HepG2 (cell line): ENCODE measurements around the gene MPIG6B. TPM values are rescaled to one million over a fixed set of nuclear protein-coding genes. Genes with fewer than 3 reads are reported as not detected.
A peak's percentile ranks its signal among the peaks of the same experiment; 100 is the strongest.

Experiments used
- CAMTA2 ChIP-seq: sonication (generic); formaldehyde crosslinking; IDR thresholded peaks from 2 replicates; pipeline ENCODE4 v1.4.0; 2020; ENCODE audit warnings: mild to moderate bottlenecking, missing genetic modification reagents, borderline replicate concordance
- CENPX ChIP-seq: sonication (generic); formaldehyde crosslinking; IDR thresholded peaks from 2 replicates; pipeline ENCODE4 v1.9.0; 2021; ENCODE audit warnings: mild to moderate bottlenecking, missing genetic modification reagents, moderate library complexity
- CREBL2 ChIP-seq: sonication (generic); formaldehyde crosslinking; IDR thresholded peaks from 2 replicates; pipeline ENCODE4 v1.8.1; 2023; ENCODE audit warnings: missing genetic modification reagents, mild to moderate bottlenecking, borderline replicate concordance
- ERF ChIP-seq: IDR thresholded peaks from 2 replicates; pipeline ENCODE4 v1.6.1; 2018; ENCODE audit warnings: missing biosample characterization, missing genetic modification reagents
- GMEB1 ChIP-seq: sonication (generic); formaldehyde crosslinking; IDR thresholded peaks from 2 replicates; pipeline ENCODE4 v1.5.1; 2020; ENCODE audit warnings: missing genetic modification reagents, mild to moderate bottlenecking, borderline replicate concordance
- JUNB ChIP-seq: sonication (generic); formaldehyde crosslinking; IDR thresholded peaks from 2 replicates; pipeline ENCODE4 v1.8.0; 2022; ENCODE audit warnings: missing genetic modification reagents, mild to moderate bottlenecking, borderline replicate concordance
- KAT7 ChIP-seq: IDR thresholded peaks from 2 replicates; pipeline ENCODE4 v1.6.1; 2018; ENCODE audit warnings: borderline replicate concordance, missing compliant biosample characterization
- KLF11 ChIP-seq: IDR thresholded peaks from 2 replicates; pipeline ENCODE4 v1.6.1; 2016; ENCODE audit warnings: missing compliant biosample characterization
- MTF2 ChIP-seq: sonication (generic); formaldehyde crosslinking; IDR thresholded peaks from 2 replicates; pipeline ENCODE4 v1.5.0; 2020; ENCODE audit warnings: missing genetic modification reagents, borderline replicate concordance
- SAP130 ChIP-seq: IDR thresholded peaks from 2 replicates; pipeline ENCODE4 v1.6.1; 2016; ENCODE audit warnings: low read depth
- SRF ChIP-seq: IDR thresholded peaks from 2 replicates; pipeline ENCODE4 v1.6.1; 2011; ENCODE audit warnings: mild to moderate bottlenecking, low read depth, low read length, moderate library complexity
- ZNF121 ChIP-seq: sonication (generic); formaldehyde crosslinking; IDR thresholded peaks from 2 replicates; pipeline ENCODE4 v1.5.0; 2020; ENCODE audit warnings: mild to moderate bottlenecking, missing genetic modification reagents
- ZNF136 ChIP-seq: sonication (generic); formaldehyde crosslinking; IDR thresholded peaks from 2 replicates; pipeline ENCODE4 v1.8.1; 2022; ENCODE audit warnings: low read depth, mild to moderate bottlenecking, moderate library complexity, missing genetic modification reagents
- polyA plus RNA-seq, 8 experiments: library from polyadenylated mRNA; depleted of rRNA in 3 of 8; stranded (reverse) in 7 of 8; unstranded in 1 of 8; fragments of >200 nt; fragmentation: Illumina TruSeq in 4 of 8; extraction: Trizol in 4 of 8; gene quantifications; 2 replicates each; pipeline versions ENCODE4 v1.2.1 to v1.2.3, GENCODE V29; 2011 to 2016; ENCODE audit warnings: low read depth in 4 of 8, missing spikeins in 1 of 8, mixed read lengths in 1 of 8; ENCODE audit not compliant: insufficient read depth in 1 of 8
- total RNA-seq, 5 experiments: library from RNA; depleted of rRNA; stranded (reverse); fragments of >200 nt; fragmentation: Illumina TruSeq; extraction: Trizol; gene quantifications; 2 replicates each; pipeline ENCODE4 v1.2.3, GENCODE V29; 2016; ENCODE audit warnings: low read depth in 1 of 5
- TF ChIP-seq, protein P1 (sequence below): sonication (generic); formaldehyde crosslinking; IDR thresholded peaks from 2 replicates; pipeline ENCODE4 v1.5.0; 2020; ENCODE audit warnings: mild to moderate bottlenecking, missing genetic modification reagents, borderline replicate concordance
- TF ChIP-seq, protein P2 (sequence below): sonication (generic); formaldehyde crosslinking; IDR thresholded peaks from 2 replicates; pipeline ENCODE4 v1.5.1; 2020; ENCODE audit warnings: missing genetic modification reagents, mild to moderate bottlenecking, borderline replicate concordance
- TF ChIP-seq, protein P3 (sequence below): sonication (generic); formaldehyde crosslinking; IDR thresholded peaks from 2 replicates; pipeline ENCODE4 v1.8.1; 2023; ENCODE audit warnings: mild to moderate bottlenecking, moderate library complexity, missing genetic modification reagents

Gene MPIG6B
- total and polyA plus RNA-seq, 2 of the 13 experiments (the other 11 are each of a cell fraction or from before 2014, with no cell fraction given), result not detected

- TF ChIP-seq, protein P1, sequence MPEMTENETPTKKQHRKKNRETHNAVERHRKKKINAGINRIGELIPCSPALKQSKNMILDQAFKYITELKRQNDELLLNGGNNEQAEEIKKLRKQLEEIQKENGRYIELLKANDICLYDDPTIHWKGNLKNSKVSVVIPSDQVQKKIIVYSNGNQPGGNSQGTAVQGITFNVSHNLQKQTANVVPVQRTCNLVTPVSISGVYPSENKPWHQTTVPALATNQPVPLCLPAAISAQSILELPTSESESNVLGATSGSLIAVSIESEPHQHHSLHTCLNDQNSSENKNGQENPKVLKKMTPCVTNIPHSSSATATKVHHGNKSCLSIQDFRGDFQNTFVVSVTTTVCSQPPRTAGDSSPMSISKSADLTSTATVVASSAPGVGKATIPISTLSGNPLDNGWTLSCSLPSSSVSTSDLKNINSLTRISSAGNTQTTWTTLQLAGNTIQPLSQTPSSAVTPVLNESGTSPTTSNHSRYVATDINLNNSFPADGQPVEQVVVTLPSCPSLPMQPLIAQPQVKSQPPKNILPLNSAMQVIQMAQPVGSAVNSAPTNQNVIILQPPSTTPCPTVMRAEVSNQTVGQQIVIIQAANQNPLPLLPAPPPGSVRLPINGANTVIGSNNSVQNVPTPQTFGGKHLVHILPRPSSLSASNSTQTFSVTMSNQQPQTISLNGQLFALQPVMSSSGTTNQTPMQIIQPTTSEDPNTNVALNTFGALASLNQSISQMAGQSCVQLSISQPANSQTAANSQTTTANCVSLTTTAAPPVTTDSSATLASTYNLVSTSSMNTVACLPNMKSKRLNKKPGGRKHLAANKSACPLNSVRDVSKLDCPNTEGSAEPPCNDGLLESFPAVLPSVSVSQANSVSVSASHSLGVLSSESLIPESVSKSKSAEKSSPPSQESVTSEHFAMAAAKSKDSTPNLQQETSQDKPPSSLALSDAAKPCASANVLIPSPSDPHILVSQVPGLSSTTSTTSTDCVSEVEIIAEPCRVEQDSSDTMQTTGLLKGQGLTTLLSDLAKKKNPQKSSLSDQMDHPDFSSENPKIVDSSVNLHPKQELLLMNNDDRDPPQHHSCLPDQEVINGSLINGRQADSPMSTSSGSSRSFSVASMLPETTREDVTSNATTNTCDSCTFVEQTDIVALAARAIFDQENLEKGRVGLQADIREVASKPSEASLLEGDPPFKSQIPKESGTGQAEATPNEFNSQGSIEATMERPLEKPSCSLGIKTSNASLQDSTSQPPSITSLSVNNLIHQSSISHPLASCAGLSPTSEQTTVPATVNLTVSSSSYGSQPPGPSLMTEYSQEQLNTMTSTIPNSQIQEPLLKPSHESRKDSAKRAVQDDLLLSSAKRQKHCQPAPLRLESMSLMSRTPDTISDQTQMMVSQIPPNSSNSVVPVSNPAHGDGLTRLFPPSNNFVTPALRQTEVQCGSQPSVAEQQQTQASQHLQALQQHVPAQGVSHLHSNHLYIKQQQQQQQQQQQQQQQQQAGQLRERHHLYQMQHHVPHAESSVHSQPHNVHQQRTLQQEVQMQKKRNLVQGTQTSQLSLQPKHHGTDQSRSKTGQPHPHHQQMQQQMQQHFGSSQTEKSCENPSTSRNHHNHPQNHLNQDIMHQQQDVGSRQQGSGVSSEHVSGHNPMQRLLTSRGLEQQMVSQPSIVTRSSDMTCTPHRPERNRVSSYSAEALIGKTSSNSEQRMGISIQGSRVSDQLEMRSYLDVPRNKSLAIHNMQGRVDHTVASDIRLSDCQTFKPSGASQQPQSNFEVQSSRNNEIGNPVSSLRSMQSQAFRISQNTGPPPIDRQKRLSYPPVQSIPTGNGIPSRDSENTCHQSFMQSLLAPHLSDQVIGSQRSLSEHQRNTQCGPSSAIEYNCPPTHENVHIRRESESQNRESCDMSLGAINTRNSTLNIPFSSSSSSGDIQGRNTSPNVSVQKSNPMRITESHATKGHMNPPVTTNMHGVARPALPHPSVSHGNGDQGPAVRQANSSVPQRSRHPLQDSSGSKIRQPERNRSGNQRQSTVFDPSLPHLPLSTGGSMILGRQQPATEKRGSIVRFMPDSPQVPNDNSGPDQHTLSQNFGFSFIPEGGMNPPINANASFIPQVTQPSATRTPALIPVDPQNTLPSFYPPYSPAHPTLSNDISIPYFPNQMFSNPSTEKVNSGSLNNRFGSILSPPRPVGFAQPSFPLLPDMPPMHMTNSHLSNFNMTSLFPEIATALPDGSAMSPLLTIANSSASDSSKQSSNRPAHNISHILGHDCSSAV (CRISPR knock-in tag), result no peak; the same call in 1 of the 2 replicates
- TF ChIP-seq CAMTA2 (CRISPR knock-in tag), result 0 out of 2 replicates have a peak, but pooled peaks have one; percentile 4
- no peak for TF ChIP-seq KAT7 (CRISPR knock-in tag)
- no peak for TF ChIP-seq CREBL2 (CRISPR knock-in tag)
- TF ChIP-seq SRF, result no peak
- TF ChIP-seq CENPX (CRISPR knock-in tag), result no peak
- TF ChIP-seq ZNF136, result 0 out of 2 replicates have a peak, but pooled peaks have one; percentile 19
- peak; percentile 64; the same call in 1 of the 2 replicates for TF ChIP-seq GMEB1 (CRISPR knock-in tag)
- peak; percentile 9; the same call in 1 of the 2 replicates for TF ChIP-seq ZNF121 (CRISPR knock-in tag)
- TF ChIP-seq JUNB, result no peak
- TF ChIP-seq, protein P2, sequence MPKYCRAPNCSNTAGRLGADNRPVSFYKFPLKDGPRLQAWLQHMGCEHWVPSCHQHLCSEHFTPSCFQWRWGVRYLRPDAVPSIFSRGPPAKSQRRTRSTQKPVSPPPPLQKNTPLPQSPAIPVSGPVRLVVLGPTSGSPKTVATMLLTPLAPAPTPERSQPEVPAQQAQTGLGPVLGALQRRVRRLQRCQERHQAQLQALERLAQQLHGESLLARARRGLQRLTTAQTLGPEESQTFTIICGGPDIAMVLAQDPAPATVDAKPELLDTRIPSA (CRISPR knock-in tag), result no peak; the same call in 1 of the 2 replicates
- TF ChIP-seq MTF2 (CRISPR knock-in tag), result no peak
- TF ChIP-seq KLF11 (CRISPR knock-in tag), result peak; percentile 69; the same call in 1 of the 2 replicates
- peak; percentile 79 for TF ChIP-seq SAP130 (CRISPR knock-in tag)
- peak; percentile 54 for TF ChIP-seq ERF (CRISPR knock-in tag)
- TF ChIP-seq, protein P3, sequence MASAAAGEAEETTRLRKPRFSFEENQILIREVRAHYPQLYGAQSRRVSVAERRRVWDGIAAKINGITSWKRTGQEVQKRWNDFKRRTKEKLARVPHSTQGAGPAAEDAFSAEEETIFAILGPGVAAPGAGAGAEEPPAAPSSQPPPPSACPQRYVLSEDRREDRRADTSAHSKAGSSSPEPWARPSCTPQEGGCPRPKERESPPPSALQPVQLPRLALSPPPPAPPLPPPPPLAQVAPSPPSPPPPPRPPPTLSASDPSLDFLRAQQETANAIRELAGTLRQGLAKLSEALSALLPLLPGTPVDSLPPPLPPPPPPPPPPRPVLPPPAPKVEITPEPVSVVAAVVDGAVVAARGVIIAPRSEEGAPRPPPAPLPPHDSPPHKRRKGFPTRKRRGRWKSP (CRISPR knock-in tag), result 0 out of 2 replicates have a peak, but pooled peaks have one; percentile 63
Observed at GRCh38 chr6:31729515-31729978, 6.4 kb downstream of the MPIG6B start (continued).
